ENCODE results near the gene CDK14. TPM values are rescaled to one million over a fixed set of nuclear protein-coding genes. Genes with fewer than 3 reads are reported as not detected.

CDK14 gene
- total RNA-seq (2014; rRNA removed; shearing (Covaris generic)), result not detected in 2 replicates

DNA sequence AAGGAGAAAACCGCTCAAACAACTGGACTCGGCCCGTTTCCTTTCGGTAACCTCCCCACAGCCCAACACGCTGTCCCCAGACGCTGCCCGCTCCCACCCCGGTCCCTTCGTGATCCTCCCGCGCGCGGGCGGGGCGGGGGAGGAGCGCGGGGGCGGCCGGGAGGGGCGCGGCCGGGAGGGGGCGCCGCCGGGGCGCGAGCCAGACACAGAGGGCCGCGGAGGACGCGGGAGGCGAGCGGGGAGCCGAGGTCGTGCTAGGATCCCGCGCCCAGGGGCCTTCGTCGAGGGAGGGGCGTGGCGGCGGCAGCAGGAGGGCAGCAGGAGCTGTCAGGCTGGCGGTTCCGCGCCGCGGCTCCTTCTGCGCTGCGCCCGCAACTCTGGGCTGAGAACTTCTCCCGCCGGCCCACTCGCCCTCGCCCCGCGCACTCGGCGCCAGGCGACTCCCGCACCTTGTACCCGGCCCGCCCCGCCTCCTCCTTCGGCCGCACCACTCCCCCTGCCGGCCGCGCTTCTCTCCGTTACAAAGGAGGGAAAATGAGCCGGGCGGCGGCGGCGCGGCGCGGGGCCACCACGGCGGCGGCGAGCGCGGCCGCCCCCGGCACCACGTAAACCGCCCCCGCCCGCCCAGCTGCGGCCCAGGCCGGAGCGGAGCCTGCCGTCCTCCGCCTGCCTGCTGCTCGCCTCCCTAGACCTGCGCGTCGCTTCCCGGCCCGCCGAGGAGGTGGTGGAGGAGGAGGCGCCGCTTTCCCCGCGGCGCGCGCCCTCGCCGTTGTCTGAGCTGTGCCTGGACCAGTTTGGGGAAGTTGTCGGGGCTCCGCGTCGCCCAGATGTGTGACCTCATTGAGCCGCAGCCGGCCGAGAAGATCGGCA lies at the start of gene CDK14:
TSS of gene CDK14 (plus strand) at position 521 of the 870 bp plus-strand sequence. CDS start at position 828, 307 bp downstream.
- in situ Hi-C loops (cut with HindIII; ENCODE audit: low sequenced_read_pairs), result no loop called here

DNA sequence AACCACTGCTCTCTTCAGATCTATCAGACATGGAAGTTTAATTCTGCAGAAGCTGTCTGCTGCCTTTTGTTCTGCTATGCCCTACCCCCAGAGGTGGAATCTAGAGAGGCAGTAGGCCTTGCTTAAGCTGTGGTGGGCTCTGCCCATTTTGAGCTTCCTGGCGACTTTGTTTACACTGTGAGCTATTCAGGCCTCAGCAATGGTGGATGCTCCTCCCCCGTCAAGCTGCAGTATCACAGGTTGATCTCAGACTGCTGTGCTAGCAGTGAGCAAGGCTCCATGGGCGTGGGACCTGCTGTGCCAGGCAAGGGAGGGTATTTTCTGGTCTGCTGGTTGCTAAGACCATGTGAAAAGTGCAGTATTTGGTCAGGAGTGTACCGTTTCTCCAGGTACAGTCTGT lies 45.1 kb upstream of the CDK14 start:
- DNase-seq (ENCODE audit: low spot score), result no peak
- in situ Hi-C loops (cut with HindIII; ENCODE audit: low sequenced_read_pairs), result no loop called here

More for the DNA sequence above, at the start of gene CDK14:
- peak; percentile 59 for DNase-seq (ENCODE audit: low spot score)

DNA sequence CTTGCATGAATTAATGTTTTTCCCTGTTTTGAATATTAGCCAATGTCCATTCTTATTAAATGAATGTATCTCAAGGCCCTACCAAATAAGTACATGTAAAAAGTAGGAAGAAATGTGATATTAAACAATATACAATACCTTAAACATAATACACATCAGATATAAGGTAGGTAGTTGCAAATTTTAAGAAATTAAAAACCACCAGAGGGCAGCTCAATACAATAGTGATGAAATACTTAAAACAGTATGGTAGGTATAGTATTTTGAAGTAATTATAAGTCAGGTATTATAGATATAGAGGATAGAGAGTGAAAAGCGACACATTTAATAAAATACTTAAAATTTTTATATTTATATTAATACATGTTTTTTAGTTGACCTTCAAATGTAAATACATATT lies 43.6 kb upstream of the CDK14 start:
- in situ Hi-C loops (cut with HindIII; ENCODE audit: low sequenced_read_pairs), result no loop called here
- peak; percentile 17 for DNase-seq (ENCODE audit: low spot score)

DNA sequence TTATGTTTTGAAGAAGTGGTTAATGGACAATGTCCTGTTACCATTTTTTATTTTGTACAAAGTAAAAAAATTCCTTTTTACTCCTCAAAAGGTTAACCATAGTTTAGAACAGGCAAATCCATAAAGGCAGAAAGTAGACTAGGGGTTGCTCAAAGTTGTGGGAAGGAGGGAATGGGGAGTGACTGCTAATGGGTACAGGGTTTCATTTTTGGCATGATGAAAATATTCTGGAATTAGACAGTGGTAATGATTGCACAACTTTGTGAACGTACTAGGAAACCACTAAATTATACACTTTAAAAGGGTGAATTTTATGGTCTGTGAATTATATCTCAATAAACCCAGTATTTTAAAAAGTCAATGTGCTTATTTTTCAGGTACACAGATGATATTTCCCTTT lies 35.4 kb upstream of the CDK14 start:
- DNase-seq (ENCODE audit: low spot score), result no peak
- in situ Hi-C loops (cut with HindIII; ENCODE audit: low sequenced_read_pairs), result no loop called here

DNA sequence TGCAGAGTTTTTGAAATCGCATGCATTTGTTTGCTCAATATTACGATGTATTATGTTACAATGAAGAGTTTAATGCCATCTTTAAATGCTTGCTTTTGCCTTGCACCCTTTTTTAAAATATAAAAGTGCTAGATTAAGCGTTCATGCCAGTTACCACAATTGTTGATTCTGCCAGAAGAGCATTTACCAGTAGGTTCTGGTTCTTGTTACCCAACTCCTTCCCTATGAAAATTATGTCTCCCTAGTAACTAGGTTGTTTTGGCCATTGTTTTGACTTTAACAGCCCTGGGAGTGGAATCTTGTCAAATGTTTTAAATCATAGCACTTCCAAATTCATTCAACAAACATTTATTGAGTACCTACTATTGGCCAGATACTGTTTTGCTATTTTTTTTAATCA lies 32.8 kb upstream of the CDK14 start:
- in situ Hi-C loops (cut with HindIII; ENCODE audit: low sequenced_read_pairs), result no loop called here
- no peak for DNase-seq (ENCODE audit: low spot score)

DNA sequence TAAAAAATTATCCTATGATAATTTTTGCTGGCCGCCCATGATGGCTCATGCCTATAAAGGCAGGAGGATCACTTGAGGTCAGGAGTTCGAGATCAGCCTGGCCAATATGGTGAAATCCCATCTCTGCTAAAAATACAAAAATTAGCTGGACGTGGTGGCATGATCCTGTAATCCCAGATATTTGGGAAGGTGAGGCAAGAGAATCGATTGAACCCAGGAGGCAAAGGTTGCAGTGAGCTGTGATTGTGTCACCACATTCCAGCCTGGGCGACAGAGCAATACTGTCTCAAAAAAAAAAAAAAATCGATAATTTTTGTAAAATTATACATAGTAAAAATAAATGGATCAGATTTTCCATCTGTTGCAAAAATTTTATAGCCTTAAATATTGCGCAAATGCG lies 31.7 kb upstream of the CDK14 start:
- in situ Hi-C loops (cut with HindIII; ENCODE audit: low sequenced_read_pairs), result no loop called here
- no peak for DNase-seq (ENCODE audit: low spot score)

DNA sequence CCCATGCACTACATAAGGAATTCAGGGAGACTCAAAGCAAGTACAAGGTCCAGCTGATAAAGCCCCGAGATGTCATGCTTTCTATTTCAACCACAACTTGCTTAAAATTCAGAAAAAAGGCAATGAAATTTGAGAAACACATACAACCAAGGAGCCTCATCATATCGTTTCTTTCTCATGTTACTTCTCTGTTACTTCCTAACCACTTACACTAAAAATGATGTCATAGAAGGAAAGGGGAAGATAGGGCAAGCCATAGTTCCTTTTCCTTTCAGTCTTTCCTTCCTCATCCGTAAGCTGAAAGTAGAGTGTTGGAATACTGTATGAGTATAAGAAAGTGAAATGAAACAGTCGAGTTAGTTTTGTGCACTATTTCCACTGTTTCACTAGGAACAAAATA lies 27.9 kb upstream of the CDK14 start:
- in situ Hi-C loops (cut with HindIII; ENCODE audit: low sequenced_read_pairs), result no loop called here
- no peak for DNase-seq (ENCODE audit: low spot score)

DNA sequence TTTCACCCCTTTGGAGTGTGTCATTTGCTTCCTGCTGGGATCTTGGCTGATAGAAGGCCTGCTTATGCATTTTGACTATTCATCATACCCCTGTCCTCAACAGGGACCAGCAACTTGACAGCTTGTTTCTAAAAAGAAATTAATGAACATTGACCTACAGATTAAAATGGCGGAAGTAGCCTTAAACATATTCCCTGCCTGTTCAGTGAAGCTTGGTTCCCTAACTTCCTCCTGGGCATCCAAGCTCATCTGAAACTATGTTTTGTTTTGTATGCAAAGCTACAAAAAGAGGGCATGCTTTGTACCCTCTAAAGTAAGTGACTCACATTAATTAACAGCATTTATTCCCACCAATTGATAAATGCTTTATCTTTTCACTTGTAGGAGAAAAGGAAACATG lies 26.8 kb upstream of the CDK14 start:
- no peak for DNase-seq (ENCODE audit: low spot score)
- in situ Hi-C loops (cut with HindIII; ENCODE audit: low sequenced_read_pairs), result no loop called here

DNA sequence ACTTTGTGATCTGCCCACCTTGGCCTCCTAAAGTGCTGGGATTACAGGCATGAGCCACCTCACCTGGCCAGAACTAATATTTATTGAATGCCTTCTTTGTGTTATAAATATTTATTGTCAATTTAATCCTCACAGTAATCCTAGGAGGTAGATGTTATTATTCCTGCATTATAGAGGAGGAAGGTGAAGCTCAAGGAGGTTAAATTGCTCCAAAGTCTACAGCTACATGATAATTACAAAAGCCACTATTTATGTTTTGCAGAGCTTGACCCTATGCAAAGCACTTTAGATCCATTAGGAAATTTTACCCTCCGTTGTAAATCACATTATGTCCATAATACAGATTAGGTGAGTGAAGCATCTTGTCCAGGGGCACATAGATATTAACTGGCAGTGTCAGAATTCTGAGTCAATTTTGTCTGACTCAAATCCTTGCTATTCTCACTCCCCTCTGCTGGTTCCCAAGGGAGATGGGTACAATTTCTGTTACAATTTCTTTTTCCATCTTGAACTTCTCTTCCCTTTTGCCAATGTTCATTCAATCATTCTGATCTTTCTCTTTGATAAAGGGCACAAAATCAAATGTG lies 25.7 kb upstream of the CDK14 start:
- no peak for DNase-seq (ENCODE audit: low spot score)
- in situ Hi-C loops (cut with HindIII; ENCODE audit: low sequenced_read_pairs), result no loop called here

DNA sequence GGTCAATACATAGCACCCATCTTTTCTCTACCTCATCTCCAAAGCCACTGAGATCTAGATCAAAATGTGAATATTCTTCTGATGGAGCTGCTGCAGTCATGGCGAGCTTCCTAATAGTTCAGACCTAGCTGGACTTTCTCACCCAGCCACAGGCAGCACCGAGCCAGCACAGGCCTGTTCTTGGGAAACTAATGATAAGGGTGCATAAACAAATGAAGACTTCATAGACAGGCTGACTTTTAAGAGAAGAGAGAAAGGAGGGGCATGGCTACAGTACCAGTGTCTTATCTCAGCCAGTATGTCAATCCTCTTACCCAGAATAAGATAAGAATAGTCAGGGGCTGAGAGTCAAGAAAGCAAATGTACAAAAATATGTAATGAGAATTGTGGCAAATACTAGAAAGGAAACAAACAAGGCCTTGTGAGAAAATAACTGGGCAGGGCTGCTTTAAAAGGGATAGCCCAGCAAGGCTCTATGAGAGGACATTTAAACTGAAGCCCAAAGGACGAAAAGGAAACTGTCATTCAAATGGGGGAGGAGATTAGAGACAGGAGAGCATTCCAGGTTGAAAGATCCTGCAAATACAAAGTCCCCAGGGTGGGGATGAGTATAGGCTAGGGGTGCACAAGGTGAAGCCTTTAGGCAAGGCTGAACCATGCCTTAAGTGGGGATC lies 21.8 kb upstream of the CDK14 start:
- in situ Hi-C loops (cut with HindIII; ENCODE audit: low sequenced_read_pairs), result no loop called here
- DNase-seq (ENCODE audit: low spot score), result no peak

DNA sequence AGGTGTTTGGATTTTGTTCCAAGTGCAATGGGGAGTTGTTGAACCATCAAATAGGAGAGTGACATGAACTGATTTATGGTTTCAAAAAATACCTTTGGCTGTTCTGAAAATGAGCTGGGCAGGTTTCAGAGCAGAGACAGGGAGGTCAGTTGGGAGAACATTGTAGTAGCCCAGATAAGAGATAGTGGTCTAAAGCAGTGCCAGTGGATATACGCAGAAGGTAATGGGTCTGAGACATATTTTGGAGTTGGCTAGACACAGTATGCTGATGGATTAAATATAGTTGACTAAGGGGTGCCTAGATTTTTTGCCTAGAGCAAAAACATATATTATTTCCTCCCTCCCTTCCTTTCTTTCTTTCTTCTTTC lies 21.3 kb upstream of the CDK14 start:
- DNase-seq (ENCODE audit: low spot score), result no peak
- in situ Hi-C loops (cut with HindIII; ENCODE audit: low sequenced_read_pairs), result no loop called here

DNA sequence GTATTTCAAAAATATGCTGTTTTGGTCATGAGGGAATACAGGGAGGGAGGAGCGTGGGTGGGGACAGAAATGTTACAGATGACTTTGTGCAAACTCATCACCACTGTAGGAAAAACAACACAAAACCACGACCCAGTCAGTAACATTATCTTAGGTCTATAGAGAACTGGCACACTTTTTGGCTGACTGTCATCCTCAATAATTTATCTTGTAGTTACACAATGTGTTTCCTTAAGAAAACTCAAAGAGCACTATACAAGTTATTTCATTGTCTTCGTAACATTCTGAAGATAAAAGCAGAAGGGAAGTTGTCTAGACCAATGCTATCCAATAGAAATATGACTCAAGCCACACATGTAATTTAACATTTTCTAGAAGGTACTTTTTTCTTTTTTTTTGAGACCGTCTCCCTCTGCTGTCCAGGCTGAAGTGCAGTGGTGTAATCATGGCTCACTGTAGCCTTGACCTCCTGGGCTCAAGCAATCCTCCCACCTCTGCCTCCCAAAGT lies 16.9 kb upstream of the CDK14 start:
- no peak for DNase-seq (ENCODE audit: low spot score)
- in situ Hi-C loops (cut with HindIII; ENCODE audit: low sequenced_read_pairs), result no loop called here

DNA sequence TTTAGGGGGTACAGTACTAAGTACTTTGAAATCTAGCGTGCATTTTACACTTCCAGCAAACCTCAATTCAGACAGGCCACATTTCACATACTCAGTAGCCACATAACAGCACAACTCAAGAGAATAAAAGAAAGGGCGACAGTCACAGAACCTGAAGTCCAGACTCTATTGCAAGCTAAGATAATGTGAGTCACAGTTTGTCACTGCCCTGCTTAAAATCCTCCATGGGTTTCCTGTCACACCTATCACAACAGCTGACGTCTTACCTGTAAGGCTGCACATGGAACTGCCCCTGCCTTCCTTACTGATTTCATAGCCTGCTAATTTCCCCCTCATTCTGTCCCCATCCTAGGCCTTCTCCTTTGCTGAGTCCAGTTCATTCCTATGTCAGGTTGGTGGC lies 16.1 kb upstream of the CDK14 start:
- DNase-seq (ENCODE audit: low spot score), result no peak
- in situ Hi-C loops (cut with HindIII; ENCODE audit: low sequenced_read_pairs), result no loop called here

DNA sequence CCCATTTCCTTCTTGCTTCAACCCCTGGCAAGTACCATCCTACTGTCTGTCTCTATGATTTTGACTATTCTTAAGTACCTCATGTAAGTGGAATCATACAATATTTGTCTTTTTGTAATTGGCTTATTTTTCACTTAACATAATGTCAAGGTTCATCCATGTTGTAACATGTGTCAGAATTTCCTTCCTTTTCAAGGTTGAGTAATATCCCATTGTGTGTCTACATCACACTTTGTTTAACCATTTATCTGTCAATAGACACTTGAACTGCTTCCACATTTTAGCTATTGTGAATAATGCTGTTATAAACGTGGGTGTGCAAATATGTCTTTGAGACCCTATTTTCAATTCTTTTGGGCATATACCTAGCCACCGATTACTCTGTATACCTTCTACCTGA lies 14.0 kb upstream of the CDK14 start:
- in situ Hi-C loops (cut with HindIII; ENCODE audit: low sequenced_read_pairs), result no loop called here
- DNase-seq (ENCODE audit: low spot score), result no peak

DNA sequence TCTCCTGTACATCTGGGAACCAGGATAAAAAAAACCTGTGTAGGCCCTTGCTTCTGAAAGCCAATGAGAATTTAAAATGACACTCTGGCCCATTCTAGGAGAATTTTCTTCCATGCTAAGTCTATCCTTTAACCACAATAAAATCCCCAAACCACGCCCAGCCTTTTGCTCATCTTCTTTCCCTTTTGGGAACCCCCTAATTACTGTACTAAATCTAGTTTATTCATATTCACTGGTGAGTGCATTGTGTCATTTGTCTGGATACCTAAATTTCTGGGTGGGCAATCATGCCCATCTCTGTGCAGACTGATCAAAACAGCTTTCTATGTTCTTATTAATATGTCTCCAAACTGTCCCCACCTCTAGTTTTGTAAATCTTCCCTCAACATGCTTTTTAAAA lies 11.7 kb upstream of the CDK14 start:
- in situ Hi-C loops (cut with HindIII; ENCODE audit: low sequenced_read_pairs), result no loop called here

DNA sequence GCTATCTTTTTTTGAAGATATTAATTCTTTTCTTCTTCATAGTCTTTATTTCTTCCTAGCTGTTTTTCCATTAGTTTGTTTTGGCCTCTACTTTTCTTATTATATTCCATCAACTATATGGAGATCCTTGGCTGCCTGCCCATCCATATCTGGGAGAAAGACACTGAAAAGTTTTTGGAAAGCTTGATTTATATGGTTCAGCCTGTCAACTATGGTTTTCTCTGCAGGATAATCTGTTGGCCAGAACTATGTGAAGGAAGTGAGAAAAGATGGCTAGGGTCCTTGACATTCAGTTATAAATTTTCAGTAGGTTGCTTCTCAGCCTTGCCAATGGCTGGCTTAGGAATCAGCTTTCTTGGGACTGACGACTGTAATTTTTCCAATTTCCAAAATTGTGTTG lies 10.0 kb upstream of the CDK14 start:
- no peak for DNase-seq (ENCODE audit: low spot score)
- in situ Hi-C loops (cut with HindIII; ENCODE audit: low sequenced_read_pairs), result no loop called here

More for the DNA sequence above, 11.7 kb upstream of the CDK14 start:
- DNase-seq (ENCODE audit: low spot score), result no peak

DNA sequence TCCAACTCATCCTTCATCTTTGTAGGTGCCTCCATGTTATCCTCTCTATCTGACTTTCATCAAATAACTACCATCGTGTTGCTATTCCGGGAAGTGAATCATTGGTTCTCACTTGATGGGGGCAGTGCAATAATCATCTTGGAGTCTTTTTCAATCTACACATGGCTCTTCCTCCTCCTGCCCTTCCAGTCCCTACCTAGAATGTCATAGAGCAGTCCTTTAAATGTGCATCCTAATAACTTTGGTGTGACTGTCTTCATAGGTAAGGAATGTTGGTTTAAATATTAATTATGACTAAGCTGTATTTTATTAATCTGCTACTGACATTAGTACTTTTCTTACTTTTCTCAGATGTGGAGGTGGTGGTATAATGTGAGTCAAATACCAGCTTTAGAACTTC lies 8.4 kb upstream of the CDK14 start:
- DNase-seq (ENCODE audit: low spot score), result no peak
- in situ Hi-C loops (cut with HindIII; ENCODE audit: low sequenced_read_pairs), result no loop called here

DNA sequence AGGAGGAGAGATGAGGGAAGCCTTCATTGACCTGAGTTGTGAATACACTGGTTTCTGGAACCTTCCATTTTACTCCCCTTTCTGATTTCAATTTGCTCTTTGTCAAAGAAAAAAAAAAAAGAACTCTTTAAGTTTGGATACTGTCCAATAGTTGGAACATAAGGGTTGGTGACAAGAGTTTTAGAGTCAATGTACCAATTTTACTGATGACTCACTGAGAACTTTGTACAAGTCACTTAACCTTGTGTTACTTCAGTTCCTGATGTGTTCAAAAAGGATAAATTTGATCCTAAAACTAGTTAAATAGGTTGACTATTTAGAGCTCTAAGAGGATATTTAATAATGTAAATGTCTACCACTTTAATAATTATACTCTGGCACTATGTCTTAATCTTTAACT lies 4.1 kb upstream of the CDK14 start:
- no peak for DNase-seq (ENCODE audit: low spot score)
- in situ Hi-C loops (cut with HindIII; ENCODE audit: low sequenced_read_pairs), result no loop called here

DNA sequence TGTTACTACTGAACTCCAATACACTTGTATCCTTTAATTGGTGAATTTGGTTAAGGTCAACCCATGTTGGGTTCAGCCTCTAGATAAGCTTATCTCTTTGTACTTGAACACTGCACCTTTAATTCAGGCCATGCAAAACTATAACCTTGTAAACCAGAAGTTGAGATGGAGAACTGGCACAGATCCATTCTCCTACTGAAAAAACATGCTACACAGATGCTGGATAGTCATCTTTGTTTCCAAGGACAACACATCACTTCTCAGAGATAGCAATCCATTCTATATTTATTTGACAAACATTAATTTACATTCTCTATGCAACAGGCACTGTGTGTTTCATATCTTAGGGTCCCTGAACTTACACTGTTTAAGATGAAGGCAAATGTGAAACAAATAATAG lies 2.9 kb upstream of the CDK14 start:
- in situ Hi-C loops (cut with HindIII; ENCODE audit: low sequenced_read_pairs), result no loop called here
- no peak for DNase-seq (ENCODE audit: low spot score)

DNA sequence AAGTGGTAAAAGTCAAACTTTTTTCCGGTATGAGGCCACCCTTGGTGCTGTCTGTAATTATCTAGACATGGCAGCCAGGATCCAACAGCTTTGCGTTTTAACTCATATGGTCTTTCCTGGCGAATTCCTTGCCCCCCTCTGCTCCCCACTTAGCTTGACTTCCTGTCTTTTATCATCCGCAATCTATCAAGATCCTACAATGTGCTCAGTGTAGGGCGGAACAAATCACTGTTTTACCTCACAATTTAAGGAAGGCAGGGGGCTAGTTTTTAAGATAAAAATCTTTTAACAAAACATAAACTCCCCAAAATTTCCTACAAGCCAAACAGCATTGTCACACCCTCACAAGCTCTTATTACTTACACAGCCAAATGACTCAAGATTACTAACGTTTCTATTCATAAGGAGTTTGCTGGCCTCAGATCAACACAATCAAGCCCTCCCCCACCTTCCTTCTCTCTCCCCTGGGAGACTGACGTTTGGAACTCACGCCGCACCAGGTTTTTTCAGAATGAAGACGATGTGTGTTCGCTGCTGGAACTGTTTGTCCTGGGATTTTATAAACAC lies 1.3 kb upstream of the CDK14 start:
- peak; percentile 34 for DNase-seq (ENCODE audit: low spot score)
- in situ Hi-C loops (cut with HindIII; ENCODE audit: low sequenced_read_pairs), result no loop called here
